Ovary (tissue), 3 donors: ENCODE data around the gene TRA2B.

ENCODE experiments used
- EP300 ChIP-seq: sonication (generic); formaldehyde crosslinking; IDR thresholded peaks from one replicate; pipeline ENCODE4 v1.6.1; 2017; ENCODE audit warnings: antibody characterized with exemption
- POLR2A ChIP-seq: fragments of 450-650 bp; IDR thresholded peaks from one replicate; pipeline ENCODE4 v1.6.1; 2017; ENCODE audit warnings: antibody characterized with exemption, mild to moderate bottlenecking, moderate library complexity
- TF ChIP-seq, protein P1 (sequence below), 3 donors: fragments of 450-650 bp in 2 of 3; fragments of 200-600 bp in 1 of 3; IDR thresholded peaks; one replicate each; pipeline versions ENCODE4 v1.5.1 to v1.8.0; 2016 to 2022; ENCODE audit warnings: antibody characterized with exemption in 3 of 3, mild to moderate bottlenecking in 1 of 3
- donor health status: DM: no; HTN: no; CAD: no.

DNA sequence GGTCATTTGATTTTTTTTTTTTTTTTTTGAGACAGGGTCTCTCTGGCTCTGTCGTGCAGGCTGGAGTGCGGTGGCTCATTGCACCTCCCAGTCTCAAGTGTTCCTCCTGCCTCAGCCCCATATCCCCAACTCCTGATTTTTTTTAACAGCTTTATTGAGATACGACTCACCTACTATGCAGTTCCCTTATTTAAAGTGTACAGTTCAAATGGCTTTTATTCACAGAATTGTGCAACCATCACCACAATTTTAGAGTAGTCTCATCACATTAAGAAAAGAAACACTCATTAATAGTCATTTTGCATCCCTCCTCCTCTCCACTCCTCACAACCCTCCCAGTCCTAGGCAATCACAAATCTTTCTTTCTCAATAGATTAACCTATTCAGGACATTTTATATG lies 1.9 kb upstream of the TRA2B start:
- TF ChIP-seq, protein P1, sequence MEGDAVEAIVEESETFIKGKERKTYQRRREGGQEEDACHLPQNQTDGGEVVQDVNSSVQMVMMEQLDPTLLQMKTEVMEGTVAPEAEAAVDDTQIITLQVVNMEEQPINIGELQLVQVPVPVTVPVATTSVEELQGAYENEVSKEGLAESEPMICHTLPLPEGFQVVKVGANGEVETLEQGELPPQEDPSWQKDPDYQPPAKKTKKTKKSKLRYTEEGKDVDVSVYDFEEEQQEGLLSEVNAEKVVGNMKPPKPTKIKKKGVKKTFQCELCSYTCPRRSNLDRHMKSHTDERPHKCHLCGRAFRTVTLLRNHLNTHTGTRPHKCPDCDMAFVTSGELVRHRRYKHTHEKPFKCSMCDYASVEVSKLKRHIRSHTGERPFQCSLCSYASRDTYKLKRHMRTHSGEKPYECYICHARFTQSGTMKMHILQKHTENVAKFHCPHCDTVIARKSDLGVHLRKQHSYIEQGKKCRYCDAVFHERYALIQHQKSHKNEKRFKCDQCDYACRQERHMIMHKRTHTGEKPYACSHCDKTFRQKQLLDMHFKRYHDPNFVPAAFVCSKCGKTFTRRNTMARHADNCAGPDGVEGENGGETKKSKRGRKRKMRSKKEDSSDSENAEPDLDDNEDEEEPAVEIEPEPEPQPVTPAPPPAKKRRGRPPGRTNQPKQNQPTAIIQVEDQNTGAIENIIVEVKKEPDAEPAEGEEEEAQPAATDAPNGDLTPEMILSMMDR (IDR thresholded peaks at IDR 0.05) = no peak
- no peak for TF ChIP-seq POLR2A
- no peak for TF ChIP-seq EP300
